NOMO-1 treated with DMSO at 0.1 percent for 48 hours (cell line): ENCODE data around the gene PGAM2.

Source experiments
- DNase-seq: peaks from one replicate; lab custom pipeline; 2025; ENCODE audit not compliant: unreplicated experiment; lab: John Stamatoyannopoulos, UW

PGAM2 gene

DNA sequence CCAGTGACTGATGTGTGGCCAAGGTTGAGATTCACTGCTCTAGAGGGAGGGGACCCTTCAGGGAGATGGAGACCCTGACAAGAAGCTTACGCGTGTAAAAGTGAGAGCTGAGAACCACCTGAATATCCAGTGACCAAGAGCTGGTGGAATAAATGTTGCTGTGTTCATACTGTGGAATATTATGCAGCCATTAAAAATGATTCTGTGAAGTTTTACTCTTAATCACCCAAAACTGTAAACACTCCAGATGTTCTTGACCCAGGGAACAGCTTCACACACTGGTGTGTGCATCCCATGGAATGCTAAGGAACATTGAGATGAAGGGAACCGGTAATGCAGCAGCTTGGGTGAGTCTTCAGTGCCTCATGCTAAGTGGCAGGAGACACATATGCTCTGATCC lies 21.3 kb upstream of the PGAM2 start:
- no peak for DNase-seq

DNA sequence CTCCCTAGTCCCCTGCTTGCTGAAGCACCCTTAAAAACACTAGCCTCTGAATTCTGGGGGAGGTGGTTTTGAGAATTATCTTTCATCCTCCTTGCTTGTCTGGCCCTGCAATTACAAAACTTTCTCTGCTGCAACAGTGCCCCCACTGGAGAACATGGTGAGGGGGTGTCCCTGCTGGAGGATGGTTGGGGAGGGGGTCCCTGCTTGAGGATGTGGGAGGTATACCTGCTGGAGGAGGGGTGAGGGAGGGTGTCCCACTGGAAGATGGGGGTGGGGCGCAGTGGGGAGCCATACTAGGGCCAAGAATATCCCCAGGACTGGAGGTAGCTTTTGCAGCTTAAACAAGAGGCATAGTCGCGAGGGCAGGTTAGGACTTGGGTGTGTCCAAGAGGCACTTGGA lies 20.2 kb upstream of the PGAM2 start:
- DNase-seq = no peak

DNA sequence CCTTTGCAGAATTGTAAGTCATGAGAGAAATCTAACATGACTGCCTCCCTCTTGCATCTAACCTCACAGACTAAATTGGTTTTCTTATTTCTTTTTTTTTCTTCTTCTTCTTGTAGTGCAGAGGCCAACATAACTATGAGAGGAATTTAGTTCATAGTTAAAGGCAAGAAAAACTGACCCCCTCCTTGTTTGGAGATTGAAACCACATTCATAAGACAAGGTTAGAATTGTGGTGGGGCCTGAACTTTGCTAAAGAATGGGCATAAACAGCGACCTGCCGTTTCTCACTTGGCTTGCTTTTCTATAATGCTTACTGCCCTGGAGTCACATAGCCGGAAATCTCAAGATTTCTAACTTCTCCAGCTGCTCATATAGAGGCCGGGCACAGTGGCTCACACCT lies 19.3 kb upstream of the PGAM2 start:
- DNase-seq = no peak

DNA sequence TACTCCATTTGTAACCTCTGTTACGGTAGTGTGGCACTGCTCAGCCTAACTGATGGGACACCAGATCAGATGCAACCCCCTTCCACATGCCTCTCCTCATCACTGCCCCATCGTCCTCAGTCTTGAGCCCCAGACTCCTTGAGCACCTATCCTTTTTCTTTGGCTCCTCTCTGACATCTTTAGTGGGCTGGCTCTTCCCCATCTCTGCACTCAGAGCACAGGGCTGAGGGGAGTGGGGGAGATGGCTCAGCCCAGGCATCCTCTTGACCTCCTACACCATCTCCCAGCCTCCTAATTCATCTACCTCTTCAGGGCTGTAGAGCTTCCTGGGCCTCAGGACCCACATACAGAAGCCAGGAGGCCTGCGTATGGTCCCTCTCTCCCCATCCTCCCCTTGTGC lies 18.4 kb upstream of the PGAM2 start:
- no peak for DNase-seq

DNA sequence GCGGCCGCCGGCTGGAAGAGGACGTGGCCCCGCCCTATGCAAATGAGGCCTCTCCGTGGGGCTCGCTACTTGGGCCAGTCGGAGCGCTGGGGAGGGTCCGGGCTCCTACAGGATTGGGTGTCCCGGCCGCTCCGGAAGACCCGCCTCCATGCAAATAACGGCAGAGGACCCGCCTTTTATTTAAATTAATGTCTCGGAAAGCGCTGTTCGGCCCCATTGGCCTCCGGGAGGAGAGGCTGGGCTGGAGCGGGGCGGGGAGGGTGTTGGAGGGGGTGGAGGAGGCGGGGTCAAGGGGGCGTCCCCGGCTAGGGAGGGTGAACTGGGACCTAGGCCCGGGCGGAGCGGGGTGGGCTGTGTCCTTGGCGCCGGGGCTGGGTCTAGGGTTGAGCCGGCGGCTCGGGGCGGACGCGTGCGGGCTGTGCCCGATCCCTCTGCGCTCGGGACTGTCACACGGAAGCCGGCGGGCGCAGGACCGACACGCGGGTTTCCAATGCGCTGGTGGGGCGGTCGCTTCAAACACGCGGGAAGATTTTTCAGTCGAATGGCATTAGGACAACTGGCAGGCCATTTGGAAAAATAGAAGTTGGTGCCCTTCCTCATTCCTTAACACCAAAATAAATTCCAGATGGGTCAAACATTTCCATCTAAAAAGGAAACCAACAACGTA lies 17.3 kb upstream of the PGAM2 start:
- DNase-seq = peak; percentile 99

DNA sequence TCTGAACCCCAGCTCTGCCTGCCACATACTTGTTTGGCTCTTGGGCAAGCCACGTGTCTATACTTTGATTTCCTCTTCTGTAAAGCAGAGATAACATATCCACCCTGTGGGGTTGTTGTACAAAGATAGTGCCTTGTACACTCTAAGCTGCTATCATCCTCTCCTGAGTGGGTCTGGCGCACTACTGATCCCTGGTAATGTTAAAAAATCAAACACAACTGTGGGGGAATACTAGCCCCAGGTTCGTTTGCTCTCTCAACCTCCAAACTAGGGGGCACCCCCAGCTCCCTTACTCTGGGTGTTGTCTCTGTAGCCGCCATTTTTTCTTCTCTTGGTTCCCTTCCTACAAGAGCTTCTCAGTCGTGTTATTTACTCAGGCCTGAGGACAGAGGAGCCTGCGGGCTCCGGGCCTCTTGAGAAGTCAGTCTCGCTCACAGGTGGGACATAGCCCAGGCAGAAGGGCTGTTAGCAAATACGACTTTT lies 15.9 kb upstream of the PGAM2 start:
- peak; percentile 15 for DNase-seq

DNA sequence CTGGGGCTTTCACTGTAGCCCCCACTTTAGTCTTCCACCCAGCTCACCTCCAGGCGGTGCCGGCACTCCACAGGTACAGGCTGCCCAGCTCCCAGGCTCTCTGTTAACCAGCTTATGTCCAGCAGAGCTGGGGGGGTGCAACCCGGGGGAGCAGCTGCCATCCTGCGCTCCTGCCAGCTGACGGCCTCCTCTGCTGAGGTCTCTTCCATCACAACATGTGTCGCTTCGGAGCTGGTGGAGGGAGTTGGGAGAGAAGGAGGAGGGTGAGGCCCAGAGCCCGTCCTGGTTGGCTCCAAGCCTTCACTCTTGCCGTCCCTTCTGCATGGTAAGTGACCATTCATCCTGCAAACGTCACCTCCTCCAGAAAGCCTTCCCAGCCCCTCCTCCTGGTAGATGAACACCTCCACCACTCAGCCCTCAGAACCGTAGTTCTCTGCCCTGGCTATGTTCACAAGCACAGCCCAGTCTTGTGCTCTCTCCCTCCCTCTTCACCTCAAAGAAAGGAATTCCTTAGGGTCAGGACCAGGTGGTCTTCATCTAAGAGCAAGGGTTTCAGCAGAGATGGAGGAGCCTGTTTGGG lies 15.4 kb upstream of the PGAM2 start:
- no peak for DNase-seq

DNA sequence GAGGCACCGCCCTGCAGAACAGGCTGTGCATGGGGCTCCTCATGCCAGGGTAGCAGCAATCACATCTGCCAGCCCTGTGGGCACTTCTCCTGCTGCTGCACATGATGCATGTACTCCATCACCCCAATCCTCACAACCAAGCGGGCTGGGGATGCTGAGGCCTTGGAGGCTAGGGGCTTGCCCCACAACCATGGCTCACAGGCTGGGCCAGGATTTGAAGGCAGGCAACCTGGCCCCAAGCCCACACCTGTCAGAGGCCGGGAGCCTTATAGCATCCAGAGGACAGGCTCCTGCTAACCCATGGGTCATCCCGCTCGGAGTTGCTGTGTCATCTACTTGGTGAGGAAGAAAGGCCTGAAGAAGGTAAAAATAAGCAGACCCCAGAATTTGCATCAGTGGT lies 14.8 kb upstream of the PGAM2 start:
- no peak for DNase-seq

DNA sequence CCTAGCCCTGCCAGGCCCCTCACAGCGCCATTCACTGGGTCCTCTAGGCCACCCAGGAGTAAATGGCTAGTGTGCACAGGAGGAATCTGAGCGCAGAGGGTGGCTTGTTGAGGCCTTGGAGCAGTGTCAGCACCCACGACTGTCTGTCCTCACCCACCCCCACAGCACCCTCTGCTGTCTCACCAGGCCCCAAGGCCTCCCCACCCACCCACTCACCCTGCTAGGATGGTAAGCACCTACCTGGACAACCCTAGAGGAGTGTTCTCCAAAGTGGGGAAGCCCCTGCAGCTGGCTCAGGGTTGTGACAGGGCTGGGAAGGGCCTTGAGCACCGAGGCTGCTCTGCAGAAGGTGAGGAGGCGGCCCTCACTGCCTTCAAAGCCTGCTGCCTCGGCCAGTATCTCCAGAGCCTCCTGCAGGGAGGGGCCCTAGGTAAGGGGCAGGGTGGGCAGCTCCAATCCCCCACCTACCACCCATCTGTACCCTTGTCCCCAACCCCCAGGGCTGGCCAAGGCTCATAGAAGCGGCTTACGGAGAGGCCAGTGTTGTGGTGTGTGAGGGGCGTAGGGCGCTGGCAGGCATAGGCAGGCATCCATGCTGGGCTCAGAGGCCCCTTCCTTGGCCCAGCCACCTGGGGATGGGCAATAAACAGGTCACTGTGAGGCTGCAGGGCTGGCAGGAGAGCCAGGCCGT lies 14.1 kb upstream of the PGAM2 start:
- no peak for DNase-seq

DNA sequence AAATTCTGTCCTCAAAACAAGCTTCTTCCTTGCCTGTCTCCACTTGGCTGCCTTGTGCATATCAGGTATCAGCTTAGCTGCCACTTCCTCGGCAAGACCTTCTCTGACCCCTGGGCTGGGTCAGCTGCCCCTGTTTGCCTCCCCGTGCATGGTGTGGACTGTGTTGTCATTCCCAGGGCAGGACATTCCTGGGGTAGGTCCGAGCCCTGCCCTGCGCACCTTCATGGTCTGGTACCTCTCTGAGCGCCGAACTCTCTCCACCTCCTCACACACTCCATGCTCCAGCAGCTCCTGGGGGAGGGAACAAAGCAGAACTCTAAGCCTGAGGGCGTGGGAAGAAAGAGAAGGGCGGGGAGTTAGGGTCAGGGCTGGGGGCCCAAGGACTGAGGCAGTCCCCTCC lies 13.2 kb upstream of the PGAM2 start:
- no peak for DNase-seq

DNA sequence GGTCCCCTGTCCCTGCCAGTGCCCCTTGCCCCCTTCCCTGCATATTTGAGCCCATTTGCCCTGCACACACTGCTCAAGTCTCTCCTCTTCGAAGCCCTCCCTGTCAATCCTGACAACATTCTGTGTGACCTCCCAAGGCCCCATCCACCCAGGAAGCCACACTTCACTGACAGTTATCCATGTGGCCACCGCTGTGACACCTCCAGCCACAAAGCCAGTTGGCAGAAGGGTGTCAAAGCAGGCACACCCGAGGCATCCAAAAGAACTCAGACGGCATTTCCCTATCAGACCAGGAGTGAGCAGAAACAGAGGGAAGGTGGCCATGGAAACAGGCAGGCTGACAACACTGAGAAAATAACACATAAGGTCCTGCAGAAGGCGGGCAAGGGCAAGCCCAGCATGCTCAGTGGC lies 12.3 kb upstream of the PGAM2 start:
- no peak for DNase-seq

DNA sequence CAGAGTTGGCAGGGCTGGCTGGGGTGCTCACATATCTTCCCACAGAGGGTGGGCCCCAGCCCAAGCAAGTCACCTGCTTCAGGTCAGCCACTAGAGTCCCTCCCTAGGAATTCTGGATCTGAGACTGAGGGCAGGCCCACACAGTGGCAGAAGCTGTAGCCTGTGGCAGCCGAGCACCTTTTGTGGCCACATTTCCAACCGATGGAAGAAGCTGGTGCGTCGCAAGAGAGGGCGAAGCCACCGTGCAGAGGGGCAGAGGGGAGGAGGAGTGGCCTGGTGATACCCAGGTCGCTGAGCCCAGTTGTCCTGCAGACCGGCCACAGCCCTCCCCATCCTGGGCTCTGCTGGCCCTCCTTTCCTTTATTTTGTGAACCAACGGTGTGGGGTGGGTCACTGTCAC lies 11.7 kb upstream of the PGAM2 start:
- DNase-seq = no peak

DNA sequence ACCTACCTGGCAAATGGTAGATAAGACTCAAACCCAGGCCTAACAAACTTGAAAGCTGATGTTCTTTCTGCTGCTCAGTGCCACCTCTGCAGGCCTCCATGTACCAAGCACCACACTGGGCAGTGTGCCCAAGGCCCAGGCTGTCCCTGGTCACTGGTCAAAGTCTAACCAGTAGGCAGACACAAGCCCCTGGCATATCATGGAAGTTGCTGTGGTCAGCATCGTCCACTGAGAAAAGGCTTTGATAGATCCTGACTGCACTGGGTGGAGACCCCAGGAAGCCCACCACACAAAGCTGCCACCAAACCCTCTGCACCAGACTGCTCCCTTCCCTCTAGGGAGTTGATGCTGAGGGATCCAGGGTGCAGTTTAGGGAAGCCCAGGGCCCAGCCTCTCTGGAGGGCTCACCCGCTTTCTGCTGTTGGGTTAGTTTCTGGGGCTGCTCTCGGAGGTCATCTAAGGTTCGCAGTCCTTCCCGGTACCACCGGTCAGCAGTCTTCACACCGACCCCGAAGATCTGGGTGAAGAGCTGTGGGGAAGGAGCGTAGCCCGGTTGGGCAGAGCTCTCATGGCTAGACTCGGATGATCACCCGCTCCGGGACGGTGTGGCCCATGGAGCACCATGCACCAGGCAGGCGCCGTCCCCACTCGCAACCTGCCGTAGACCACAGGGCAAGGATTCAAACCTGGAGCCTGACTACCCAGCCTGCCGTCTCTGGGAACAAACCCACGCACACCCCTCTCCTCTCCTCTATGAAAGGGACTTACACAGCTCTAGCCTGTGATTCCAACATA lies 10.9 kb upstream of the PGAM2 start:
- DNase-seq = no peak

DNA sequence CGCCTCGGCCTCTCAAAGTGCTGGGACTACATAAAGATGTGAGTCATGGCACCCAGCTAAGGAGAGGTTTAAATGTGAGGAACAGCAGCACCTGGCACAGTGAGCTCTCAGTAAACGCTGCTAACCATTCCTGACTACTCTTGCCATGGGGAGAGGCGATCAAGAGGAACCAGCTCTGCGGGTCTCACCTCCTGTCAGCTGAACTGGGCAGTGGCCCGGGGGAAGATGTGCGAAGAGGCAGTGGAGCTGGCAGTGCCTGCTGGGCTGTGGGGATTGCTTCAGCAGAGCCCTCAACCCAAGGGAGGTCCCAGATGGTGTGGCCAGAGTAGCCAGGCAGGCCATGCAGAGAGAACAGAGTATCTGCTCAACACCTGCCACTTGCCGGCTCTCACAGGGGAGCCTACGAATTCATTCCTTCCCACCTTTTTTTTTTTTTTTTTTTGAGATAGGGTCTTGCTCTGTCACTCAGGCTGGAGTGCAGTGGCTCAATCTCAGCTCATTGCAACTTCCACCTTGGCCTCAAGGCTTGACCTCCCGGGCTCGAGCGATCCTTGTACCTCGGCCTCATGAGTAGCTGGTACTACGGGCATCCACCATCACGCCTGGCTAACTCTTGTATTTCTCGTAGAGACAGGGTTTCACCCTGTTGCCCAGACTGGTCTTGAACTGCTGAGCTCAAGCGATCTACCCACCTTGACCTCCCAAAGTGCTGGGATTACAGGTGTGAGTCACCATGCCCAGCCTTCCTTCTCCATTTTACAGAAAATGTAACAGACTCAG lies 10.1 kb upstream of the PGAM2 start:
- no peak for DNase-seq

DNA sequence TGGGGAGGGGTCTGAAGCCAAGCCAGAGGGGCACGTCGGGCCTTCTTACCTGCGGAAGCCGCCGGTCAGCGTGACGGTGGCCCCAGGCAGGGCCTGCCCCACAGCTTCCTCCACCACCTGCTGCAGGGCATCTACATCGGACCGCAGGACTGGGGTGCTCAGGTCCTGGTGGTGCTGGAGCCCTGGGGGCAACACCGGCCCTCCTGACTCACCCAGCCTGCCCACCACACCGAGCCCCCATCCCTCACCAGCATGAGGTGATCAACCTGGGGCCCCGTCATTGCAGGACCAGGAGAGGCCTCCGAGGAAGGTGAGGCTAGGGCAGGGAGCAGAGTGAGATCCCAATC lies 9.0 kb upstream of the PGAM2 start:
- DNase-seq = no peak

DNA sequence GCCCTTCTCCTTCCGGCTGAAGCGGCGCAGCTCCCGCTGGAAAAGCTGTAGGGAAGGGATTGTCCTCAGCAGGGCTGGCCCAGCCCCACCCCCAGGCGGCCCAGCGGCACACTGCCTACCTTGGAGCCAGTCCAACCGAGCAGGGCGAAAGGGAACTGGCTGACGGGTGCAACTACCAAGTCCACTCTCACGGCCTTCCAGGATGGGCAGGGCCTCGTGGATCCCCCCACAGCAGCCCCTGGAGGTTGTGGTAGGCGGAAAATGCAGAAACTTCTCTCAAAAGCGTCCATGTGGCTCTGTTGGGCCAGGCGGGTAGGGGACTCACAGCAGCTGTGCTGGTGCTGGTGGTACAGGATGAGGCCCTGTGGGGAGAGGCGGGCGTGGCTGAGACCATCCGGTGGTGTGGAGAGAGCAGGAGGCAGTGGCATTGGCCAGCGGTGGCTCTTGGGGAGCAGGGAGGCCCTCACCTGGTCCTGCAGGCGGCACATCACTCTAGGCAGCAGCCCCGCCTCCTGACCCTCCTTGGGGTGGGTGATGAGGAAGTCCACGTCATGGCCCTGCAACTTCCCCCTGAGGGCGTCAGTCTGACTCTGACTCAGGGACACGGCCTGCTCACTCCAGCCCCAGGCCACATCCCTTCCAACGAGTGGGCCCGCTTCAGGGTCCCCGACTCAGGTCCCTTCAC lies 8.4 kb upstream of the PGAM2 start:
- peak; percentile 86 for DNase-seq

DNA sequence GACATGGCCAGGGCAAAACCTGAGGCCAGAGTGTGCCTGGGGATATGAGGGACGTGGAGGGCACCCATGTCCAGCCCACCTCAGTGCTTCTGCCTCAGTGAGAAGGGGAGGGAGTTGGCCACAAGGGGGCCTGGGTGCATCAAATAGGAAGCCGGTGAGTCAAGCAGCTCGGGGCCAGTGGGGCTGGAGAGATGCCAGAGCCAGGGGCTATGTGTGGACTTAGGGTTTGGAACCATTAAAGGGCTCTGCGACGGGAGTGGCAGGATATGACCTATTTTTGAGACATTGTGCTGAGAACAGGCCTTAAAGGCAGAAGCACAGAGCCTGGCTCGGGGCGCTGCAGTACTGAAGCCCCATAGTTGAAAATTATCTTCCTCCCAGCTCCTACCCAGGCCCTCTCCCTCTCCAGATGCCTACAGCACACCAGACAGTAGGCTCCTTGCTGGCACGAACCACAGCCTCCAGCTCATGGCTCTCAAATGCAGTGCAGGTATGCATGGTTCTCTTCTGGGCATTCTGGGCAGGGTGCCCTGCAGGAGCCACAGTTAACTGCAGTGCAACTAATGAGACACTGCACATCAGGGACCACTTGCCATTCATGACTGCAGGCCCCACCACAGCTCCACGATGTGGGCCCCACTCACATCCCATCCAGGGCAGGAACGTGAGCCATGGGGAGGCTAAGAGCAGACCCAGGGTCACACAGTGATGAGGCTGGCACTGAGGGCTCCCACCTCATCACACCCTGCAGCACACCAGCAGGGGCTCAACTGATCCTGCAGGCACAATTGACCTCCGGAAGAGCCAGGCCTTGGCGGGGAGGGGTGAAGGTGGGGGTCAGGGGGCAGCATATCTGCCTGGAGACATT lies 7.2 kb upstream of the PGAM2 start:
- no peak for DNase-seq

DNA sequence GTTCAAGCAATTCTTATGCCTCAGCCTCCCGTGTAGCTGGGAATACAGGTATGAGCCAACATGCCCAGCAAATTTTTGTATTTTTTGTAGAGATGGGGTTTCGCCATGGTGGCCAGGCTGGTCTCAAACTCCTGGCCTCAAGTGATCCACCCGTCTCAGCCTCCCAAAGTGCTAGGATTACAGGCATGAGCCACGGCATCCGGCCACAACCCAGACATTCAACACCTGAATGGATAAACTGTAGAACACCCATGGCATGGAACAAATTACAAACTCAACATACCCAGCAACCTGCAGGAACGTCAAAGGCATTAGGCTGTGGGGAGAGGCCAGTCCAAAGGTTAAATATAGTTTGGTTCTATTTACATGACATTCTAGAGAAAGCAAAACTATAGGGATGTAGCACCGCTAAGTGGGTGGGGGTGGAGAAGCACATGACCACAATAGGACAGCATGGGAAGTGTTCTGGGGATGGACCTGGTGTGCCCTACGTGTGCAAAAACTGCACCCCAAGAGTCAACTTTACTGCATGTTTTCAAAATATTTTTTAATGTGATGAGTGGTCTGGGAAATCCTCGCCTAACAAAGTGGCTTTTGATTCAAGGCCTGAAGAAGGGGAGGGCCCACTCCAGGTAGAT lies 6.5 kb upstream of the PGAM2 start:
- no peak for DNase-seq

DNA sequence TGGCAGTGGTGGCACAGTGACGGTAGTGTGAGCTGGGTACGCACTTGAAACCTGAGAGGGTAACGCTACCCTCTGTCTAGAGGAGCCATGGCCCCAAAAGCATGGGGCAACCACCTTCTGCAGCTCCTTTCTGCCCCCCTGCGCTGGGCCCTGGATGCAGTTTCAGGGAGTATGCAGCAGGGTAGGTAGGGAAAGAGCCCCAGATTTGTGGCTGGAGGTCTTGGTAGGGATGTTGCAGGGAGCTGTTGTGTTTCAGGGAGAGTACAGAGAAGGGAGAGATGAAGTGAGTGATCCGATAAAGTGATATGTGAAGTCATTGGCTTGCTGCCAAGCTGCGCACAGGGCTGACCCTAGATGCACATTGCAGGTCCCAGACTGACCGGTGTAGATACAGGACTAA lies 2.7 kb upstream of the PGAM2 start:
- no peak for DNase-seq
